GM04504 (cell line): ENCODE measurements around the gene TCF4.

Experiments
- DNase-seq: peaks from one replicate; pipeline ENCODE4 v3.0.0-alpha.2; 2012; ENCODE audit warnings: low read depth

TCF4 gene

GRCh38 chr18:55407191-55407590 is 180.8 kb downstream of the TCF4 start:
- no peak for DNase-seq

GRCh38 chr18:55406451-55406991 is 181.5 kb downstream of the TCF4 start:
- no peak for DNase-seq

GRCh38 chr18:55405893-55406406 is 182.0 kb downstream of the TCF4 start:
- DNase-seq = no peak

GRCh38 chr18:55405475-55405874 is 182.5 kb downstream of the TCF4 start:
- DNase-seq = no peak

GRCh38 chr18:55404832-55405465 is 183.0 kb downstream of the TCF4 start:
- no peak for DNase-seq

GRCh38 chr18:55404136-55404830 is 183.7 kb downstream of the TCF4 start:
- no peak for DNase-seq

- DNase-seq = no peak
These were observed 184.5 kb downstream of the TCF4 start for GRCh38 chr18:55403421-55403949.

GRCh38 chr18:55402731-55403405 is 185.1 kb downstream of the TCF4 start:
- DNase-seq = no peak

GRCh38 chr18:55401638-55402191 is 186.3 kb downstream of the TCF4 start:
- DNase-seq = peak; percentile 79

- no peak for DNase-seq
These were observed 187.1 kb downstream of the TCF4 start for GRCh38 chr18:55400590-55401541.

- no peak for DNase-seq
These were observed 187.9 kb downstream of the TCF4 start for GRCh38 chr18:55400081-55400480.

- no peak for DNase-seq
These were observed 189.1 kb downstream of the TCF4 start for GRCh38 chr18:55398858-55399257.

- DNase-seq = no peak
These were observed 191.0 kb downstream of the TCF4 start for GRCh38 chr18:55396979-55397378.

- no peak for DNase-seq
These were observed 191.6 kb downstream of the TCF4 start for GRCh38 chr18:55396267-55396905.

- no peak for DNase-seq
These were observed 192.2 kb downstream of the TCF4 start for GRCh38 chr18:55395799-55396198.

- no peak for DNase-seq
These were observed 197.1 kb downstream of the TCF4 start for GRCh38 chr18:55390898-55391297.

GRCh38 chr18:55387139-55387984 is 200.6 kb downstream of the TCF4 start:
- DNase-seq = no peak

GRCh38 chr18:55386545-55386944 is 201.4 kb downstream of the TCF4 start:
- DNase-seq = no peak

GRCh38 chr18:55385770-55386169 is 202.2 kb downstream of the TCF4 start:
- no peak for DNase-seq
